Activated T-cell treated with anti-CD3 and anti-CD28 coated beads, Interleukin-2, amount 50 U/mL, for 72 hours (primary cell): ENCODE measurements around the gene CAMTA1. TPM values are rescaled to one million over a fixed set of nuclear protein-coding genes. Genes with fewer than 3 reads are reported as not detected.

Experiments used
- ATAC-seq, 2 donors: fragments of 150-1000 bp; cut with Tn5 transposase; replicated peaks in 1 of 2; 2 replicates each; pipeline ENCODE4 v1.10.0; 2021; ENCODE audit warnings: moderate library complexity in 2 of 2, mild to moderate bottlenecking in 1 of 2
- DNase-seq, 2 donors: peaks; one replicate each; pipeline ENCODE4 v3.0.0; 2021 to 2022; ENCODE audit warnings: mixed read lengths in 1 of 2
- H3K27ac Mint-ChIP-seq: one replicate; pipeline ENCODE4 v1.8.0; 2022; ENCODE audit warnings: mild to moderate bottlenecking, moderate library complexity, mixed read lengths
- H3K27me3 Mint-ChIP-seq: one replicate; pipeline ENCODE4 v1.8.0; 2022; ENCODE audit warnings: low read depth, mixed read lengths
- H3K36me3 Mint-ChIP-seq, 2 donors: one replicate each; pipeline ENCODE4 v1.8.0; 2022; ENCODE audit warnings: mixed read lengths in 2 of 2, mild to moderate bottlenecking in 1 of 2; ENCODE audit not compliant: insufficient read depth in 2 of 2
- H3K4me1 Mint-ChIP-seq: one replicate; pipeline ENCODE4 v1.8.0; 2022; ENCODE audit warnings: low read depth, mixed read lengths
- H3K4me3 Mint-ChIP-seq, 2 donors: one replicate each; pipeline ENCODE4 v1.8.0; 2022; ENCODE audit warnings: mild to moderate bottlenecking in 2 of 2, mixed read lengths in 2 of 2, moderate library complexity in 2 of 2
- H3K9me3 Mint-ChIP-seq, 2 donors: one replicate each; pipeline ENCODE4 v1.8.0; 2022; ENCODE audit warnings: mixed read lengths in 2 of 2
- total RNA-seq, 2 donors: library from RNA; stranded (reverse); gene quantifications; one replicate each; pipeline ENCODE4 v1.2.3, GENCODE V29; 2022

The CAMTA1 gene
- total RNA-seq, 2 donors from 2014 or later: 47.8 to 63.3 TPM

DNA sequence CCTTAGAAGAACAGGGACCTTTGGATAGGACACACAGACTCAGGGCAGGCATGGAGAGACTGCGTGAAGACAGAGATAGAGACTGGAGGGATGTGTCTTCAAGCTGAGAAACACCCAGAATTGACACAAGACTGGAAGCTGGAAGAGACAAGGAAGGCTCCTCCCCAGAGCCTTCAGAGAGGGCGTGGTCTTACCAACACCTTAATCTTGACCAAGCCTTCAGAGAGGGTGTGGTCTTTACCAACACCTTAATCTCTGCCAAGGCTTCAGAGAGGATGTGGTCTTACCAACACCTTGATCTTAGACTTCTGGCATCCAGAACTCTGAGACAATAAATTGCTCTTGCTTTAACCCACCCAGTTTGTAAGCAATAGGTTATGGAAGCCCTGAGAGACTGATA lies 504.4 kb downstream of the CAMTA1 start:
- Mint-ChIP-seq H3K4me1 (no peaks in the 10 kb centered on the region), H3K27ac (no peak overlapping the region), H3K9me3 (peaks cover 0 to 2% of the 10 kb centered on the region in 2 donors), H3K4me3 (no peak overlapping the region), H3K36me3 (no peaks in the 10 kb centered on the region), H3K27me3 (peaks cover 8% of the 10 kb centered on the region)
- ATAC-seq: no peak
- no peak for DNase-seq

DNA sequence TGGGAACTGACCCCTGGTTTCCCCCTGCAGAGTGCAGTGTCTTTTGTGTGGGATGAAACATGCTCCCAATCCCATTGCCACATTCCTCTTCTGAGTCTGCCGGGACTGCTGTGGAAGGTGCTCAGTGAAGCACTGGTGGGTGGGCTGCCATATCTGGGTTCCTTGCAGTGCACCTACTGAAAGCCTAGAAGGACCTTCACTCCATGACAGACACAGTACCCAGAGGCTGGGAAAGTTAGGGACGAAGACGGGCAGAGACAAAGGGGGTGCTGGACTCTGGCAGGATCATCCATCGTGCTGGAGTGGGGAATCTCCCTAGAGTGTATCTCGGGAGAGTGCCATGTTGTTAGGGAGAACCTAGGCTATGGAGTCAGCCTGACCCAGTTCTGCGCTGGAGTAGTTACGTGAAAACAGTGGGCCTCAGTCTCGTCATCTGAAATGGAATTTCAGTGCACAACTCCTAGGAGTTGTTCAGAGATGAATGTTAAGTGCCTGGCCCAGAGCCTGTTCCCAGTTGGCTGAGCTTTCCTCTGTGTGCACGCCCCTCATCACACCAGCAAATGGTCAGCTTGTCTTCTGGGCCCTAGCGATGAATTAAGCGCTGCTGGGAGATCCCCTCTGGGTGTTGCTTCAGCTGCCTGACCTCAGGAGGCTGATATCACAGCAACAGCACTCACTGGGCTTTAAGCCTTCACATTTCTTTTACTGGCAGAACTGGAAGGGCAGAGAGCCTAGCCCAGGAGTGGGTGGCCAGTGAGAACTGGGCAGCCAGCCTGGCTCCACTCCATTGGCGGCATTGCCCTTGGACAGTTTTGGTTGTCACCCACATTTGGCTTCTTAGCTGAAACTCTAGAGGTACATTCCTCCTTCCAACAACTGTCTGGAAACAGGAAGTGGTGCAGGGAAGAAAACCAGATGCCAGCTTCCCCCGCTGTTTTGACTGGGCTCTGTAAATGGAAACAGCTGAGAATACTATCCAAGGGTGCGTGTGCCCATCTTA lies 506.0 kb downstream of the CAMTA1 start:
- Mint-ChIP-seq H3K9me3 (peaks cover 0 to 2% of the 10 kb centered on the region in 2 donors), H3K4me3 (no peak overlapping the region), H3K27ac (no peak overlapping the region), H3K27me3 (peaks cover 8% of the 10 kb centered on the region), H3K4me1 (no peaks in the 10 kb centered on the region), H3K36me3 (no peaks in the 10 kb centered on the region)
- no peak for DNase-seq
- no peak for ATAC-seq

DNA sequence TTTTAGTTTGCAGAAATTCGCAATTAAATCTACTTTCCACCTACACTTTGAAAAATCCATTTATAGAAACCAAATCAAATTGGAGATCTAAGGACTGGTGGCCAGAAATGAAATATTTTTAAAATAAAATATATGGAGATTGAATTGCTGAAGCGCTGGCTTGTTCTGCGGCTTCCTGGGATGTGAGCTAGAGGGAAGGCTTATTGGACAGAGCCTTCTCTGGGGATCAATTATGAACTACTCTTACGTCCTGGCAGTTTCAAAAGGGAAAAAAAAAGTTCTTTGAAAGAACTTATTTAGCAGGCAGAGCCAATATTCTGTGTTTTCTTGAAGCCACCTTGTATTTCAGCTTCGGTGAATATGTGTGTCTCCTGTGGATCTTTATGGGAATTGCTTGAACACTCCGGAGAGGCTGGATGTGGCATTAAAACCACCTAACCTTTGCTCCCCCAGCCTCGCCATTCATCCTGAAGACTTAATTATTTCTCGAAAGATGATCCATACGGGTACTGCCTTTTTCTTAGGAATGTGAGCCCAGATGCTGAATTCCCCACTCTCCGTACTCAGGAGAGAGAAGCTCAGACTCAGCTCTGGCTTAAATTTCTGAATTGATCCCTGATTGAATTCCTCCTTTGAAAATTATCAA lies 506.9 kb downstream of the CAMTA1 start:
- DNase-seq (no peak), ATAC-seq (no peak)
- no peaks in the 10 kb centered on the region for H3K4me1 Mint-ChIP-seq
- H3K4me3 Mint-ChIP-seq: no peak overlapping the region
- peaks cover 8% of the 10 kb centered on the region for H3K27me3 Mint-ChIP-seq
- H3K36me3 Mint-ChIP-seq: no peaks in the 10 kb centered on the region
- no peak overlapping the region for H3K27ac Mint-ChIP-seq
- peaks cover 0 to 2% of the 10 kb centered on the region in 2 donors for H3K9me3 Mint-ChIP-seq

DNA sequence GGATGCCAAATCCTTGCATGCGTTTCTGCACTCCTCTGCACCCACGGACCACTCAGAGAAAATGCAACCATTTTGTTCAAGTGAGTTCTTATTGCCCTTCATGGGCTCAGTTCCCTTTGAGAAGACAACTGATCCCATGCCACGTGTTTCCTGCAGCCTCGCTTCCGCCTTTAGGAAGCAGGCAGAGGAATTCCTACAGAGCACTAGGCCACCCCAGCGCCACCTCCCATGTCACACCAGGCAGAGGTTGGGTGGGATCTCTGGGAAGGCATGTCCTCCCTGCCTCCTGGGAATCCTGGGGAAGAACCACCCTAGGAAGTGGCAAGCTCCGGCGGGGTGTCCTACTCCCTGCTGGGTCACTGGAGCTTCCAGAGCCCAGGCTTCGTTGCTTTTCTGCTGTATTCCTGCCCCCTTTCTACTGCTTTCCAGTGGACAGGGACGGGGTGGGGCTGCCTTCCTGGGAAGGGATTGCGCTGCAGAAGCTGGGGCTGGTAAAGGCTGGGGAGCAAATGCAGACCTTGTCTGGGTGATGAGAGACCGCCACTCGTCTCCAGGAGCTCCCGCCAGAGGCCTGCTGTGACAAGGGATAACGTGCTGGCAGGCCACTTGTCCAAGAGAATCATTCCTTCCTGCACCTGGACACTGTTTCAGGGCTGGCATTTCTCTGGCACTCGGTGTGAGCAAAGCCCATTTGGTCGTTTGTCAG lies 507.6 kb downstream of the CAMTA1 start:
- Mint-ChIP-seq H3K27ac (no peak overlapping the region), H3K9me3 (peaks cover 0 to 2% of the 10 kb centered on the region in 2 donors), H3K4me1 (no peaks in the 10 kb centered on the region), H3K36me3 (no peaks in the 10 kb centered on the region), H3K4me3 (no peak overlapping the region), H3K27me3 (peaks cover 8% of the 10 kb centered on the region)
- no peak for DNase-seq
- no peak for ATAC-seq

DNA sequence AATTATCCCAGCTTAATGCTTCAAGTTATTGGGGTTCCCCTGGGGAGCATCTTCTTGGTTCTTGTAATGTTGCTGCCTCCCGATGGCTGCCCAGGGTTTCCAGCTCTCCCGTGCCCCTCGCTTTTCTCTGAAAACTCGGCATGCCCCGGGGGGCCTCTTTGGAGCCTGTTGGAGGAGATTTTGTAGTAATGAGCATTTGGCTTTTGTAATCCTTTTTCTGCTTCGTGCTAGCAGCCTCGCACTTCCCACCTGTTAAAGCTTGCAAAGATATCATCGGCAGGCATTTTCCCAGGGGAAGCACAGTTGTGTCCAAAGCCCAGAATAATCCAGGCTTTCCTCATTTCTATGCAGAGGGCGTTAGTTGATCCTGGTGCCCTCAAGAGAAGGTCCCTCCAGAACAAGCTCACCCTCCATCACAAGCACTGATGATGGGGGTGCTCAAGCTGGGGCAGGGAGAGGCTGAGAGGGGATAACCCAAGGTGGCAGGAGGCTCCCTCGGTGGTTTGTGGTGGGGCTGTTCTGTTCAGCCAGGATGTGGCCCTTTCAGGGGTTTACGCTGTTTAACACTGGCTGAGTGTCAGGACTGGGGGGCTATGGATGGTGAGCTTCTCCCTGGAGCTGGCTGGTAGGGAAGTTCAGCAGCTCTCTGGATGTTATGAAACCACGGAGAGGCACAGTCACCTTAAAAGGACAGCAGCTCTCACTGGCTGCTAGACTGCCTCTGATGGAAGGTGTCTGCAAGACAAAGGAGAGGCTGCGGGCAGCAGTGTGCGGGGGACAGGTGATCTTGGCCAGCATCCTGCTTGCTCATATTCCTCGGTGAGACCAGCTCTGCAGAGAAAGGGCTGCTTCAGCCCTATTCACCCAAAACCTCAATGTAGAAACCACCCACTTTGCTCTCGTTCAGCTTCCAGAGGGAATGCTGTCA lies 508.7 kb downstream of the CAMTA1 start:
- peaks cover 9% of the 10 kb centered on the region for H3K27me3 Mint-ChIP-seq
- H3K27ac Mint-ChIP-seq: no peak overlapping the region
- no peaks in the 10 kb centered on the region for H3K4me1 Mint-ChIP-seq
- H3K36me3 Mint-ChIP-seq: no peaks in the 10 kb centered on the region
- DNase-seq (no peak), ATAC-seq (no peak)
- no peaks in the 10 kb centered on the region for H3K9me3 Mint-ChIP-seq
- no peak overlapping the region for H3K4me3 Mint-ChIP-seq

DNA sequence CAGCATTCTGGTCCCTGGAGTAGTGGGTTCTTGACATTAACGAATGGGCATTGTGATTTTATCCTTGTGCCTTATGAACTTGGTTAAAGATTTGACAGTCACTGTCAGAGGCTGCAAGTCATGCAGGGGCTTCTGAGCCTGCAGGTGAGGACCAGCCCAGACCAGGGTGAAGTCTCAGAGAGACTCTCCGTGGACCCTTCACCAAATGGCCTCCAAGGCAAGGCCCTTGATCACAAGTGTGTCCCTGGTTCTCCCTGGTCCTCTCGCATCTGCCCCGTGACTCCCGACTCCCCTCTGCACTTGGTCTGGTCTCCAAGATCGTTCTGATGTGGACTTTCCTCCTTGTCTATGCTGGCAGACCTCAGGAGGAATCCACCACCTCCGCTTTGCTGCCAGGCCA lies 509.4 kb downstream of the CAMTA1 start:
- Mint-ChIP-seq H3K4me3 (no peak overlapping the region), H3K27me3 (peaks cover 10% of the 10 kb centered on the region), H3K9me3 (no peaks in the 10 kb centered on the region), H3K4me1 (no peaks in the 10 kb centered on the region), H3K27ac (no peak overlapping the region), H3K36me3 (no peaks in the 10 kb centered on the region)
- ATAC-seq (no peak), DNase-seq (no peak)

DNA sequence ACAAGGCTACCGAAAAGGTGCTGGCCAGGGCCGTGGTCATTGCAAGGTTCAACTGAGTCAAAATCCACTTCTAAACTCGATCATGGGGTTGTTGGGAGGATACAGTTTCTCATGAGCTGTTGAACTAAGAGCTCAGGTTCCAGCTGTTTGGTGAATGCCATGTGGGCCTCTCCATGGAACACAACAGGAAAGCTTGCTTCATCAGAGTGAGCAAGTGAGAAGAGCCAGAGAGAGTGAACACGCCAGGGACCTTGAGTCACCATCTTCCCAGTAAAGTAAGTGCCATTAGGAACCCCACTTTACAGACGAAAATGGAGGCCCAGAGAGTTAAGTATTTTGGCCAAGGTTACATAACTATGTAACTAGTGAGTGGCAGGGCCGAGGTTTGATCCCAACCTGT lies 510.7 kb downstream of the CAMTA1 start:
- Mint-ChIP-seq H3K27me3 (peaks cover 12% of the 10 kb centered on the region), H3K36me3 (no peaks in the 10 kb centered on the region), H3K4me1 (no peaks in the 10 kb centered on the region), H3K9me3 (no peaks in the 10 kb centered on the region), H3K4me3 (no peak overlapping the region), H3K27ac (no peak overlapping the region)
- no peak for DNase-seq
- no peak for ATAC-seq

DNA sequence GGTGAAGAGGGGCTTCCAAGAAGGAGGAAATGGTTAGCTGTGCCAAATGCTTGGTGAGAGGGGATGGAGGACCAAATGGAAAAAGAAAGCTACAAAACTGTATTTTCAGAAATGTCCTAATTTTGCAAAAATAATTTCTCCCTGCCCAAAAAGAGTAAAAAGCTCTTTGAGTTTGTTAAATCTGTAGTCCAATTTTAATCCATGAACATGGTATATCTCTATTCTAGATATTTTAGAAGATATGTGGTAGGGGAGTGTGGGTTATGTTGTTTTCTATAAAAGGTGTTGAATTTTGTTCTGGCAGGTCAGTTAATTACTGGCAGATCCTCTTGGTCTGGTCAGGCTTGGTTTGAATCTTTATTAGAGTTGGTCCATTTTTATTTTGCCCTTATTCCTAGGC lies 511.7 kb downstream of the CAMTA1 start:
- H3K27me3 Mint-ChIP-seq: peaks cover 12% of the 10 kb centered on the region
- H3K4me1 Mint-ChIP-seq: no peaks in the 10 kb centered on the region
- DNase-seq (no peak), ATAC-seq (no peak)
- H3K27ac Mint-ChIP-seq: no peak overlapping the region
- no peaks in the 10 kb centered on the region for H3K9me3 Mint-ChIP-seq
- H3K4me3 Mint-ChIP-seq: no peak overlapping the region
- no peaks in the 10 kb centered on the region for H3K36me3 Mint-ChIP-seq

DNA sequence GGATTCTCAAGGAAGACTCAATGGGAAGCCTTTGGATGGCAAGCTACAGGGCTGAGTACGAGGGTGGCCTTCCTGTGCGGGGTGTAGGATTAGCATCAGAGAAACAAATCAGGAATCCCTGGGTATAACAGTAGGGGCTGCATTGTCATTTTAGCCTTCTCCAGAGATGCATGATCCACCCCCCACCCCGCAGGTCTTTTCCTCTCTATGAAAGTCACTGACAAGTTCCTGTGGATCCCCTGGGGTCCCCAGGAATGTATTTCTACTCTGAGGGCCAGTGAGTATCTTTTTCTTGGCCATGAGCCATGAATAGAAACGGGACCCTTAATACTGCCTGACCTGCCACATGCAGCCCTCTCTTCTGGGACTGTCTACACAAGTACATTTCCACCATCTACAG lies 512.9 kb downstream of the CAMTA1 start:
- H3K4me3 Mint-ChIP-seq: no peak overlapping the region
- DNase-seq (no peak), ATAC-seq (no peak)
- no peak overlapping the region for H3K27ac Mint-ChIP-seq
- H3K4me1 Mint-ChIP-seq: no peaks in the 10 kb centered on the region
- peaks cover 16% of the 10 kb centered on the region for H3K27me3 Mint-ChIP-seq
- no peaks in the 10 kb centered on the region for H3K36me3 Mint-ChIP-seq
- H3K9me3 Mint-ChIP-seq: no peaks in the 10 kb centered on the region

DNA sequence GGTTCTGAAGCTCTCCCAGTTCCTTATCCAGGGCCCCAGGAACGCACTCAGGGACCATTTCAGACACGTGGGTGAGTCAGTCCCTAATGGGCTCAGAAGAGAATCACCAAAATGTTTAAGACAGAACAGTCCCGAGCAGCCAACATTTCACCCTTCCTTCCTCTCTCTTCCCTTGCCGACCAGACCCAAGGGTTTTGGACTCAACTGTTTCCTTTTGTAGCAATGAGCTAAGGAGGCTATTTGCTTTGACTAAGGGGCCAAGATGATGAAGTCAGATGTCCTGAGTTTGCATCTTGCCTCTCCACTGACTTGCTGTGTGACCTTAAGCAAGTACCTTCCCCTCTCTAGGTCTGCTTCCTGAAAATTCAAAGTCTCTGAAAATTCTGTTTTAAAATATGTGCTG lies 513.5 kb downstream of the CAMTA1 start:
- Mint-ChIP-seq H3K27ac (no peak overlapping the region), H3K36me3 (no peaks in the 10 kb centered on the region), H3K4me1 (no peaks in the 10 kb centered on the region), H3K27me3 (peaks cover 22% of the 10 kb centered on the region), H3K4me3 (no peak overlapping the region), H3K9me3 (no peaks in the 10 kb centered on the region)
- DNase-seq (no peak), ATAC-seq (no peak)

DNA sequence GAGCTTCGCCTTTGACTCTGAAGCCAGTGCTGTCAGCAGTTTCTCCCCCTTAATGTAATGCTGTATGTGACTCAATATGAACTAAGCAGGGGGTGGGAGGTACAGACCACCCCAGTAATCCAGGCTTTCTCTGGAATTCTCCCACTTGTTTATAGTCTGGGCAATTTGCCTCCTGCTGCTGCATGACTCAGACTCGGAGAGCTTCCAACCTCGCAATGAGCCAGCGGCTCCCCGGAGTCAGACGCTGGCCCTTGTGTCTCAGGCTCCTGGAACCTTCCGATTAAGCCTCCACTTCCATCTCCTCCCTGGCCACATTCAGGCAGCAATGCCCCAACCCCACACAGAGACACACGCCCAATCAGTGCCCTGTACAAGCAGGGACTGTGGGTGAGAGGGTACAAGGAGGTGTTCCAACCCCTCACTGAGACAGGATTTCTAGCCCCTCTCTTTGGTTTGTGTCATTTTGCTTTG lies 514.1 kb downstream of the CAMTA1 start:
- H3K4me3 Mint-ChIP-seq: no peak overlapping the region
- no peak overlapping the region for H3K27ac Mint-ChIP-seq
- no peak for DNase-seq
- ATAC-seq: no peak
- no peaks in the 10 kb centered on the region for H3K9me3 Mint-ChIP-seq
- no peaks in the 10 kb centered on the region for H3K4me1 Mint-ChIP-seq
- H3K36me3 Mint-ChIP-seq: no peaks in the 10 kb centered on the region
- H3K27me3 Mint-ChIP-seq: peaks cover 23% of the 10 kb centered on the region

DNA sequence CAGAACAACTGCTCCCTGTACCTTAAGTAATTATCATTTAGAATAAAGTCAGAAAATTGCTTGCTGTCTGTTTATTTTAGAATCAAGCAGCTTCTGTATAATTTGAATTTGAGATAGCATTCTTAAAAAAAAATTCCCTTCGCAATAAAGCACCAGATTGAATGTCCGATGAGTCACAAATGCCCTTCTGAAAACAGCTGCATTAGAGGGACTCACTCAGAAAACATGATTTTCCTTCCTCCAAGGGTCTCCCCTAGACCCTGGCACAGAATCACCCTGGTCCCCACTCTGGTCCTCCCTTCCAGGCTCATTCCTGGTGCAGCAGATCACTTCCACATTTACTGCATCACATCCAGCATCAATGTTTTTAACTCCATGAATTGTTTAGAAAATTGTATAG lies 514.7 kb downstream of the CAMTA1 start:
- Mint-ChIP-seq H3K9me3 (no peaks in the 10 kb centered on the region), H3K4me1 (no peaks in the 10 kb centered on the region), H3K27ac (no peak overlapping the region), H3K4me3 (no peak overlapping the region), H3K27me3 (peaks cover 23% of the 10 kb centered on the region), H3K36me3 (no peaks in the 10 kb centered on the region)
- DNase-seq (no peak), ATAC-seq (no peak)
